K562 (cell line): ENCODE data around the gene FILIP1. TPM values are rescaled to one million over a fixed set of nuclear protein-coding genes. Genes with fewer than 3 reads are reported as not detected.

Experiments
- ATAC-seq: fragments of 200-7000 bp; cut with Tn5 transposase; 3 replicates; pipeline ENCODE4 v1.9.1; 2020; ENCODE audit warnings: moderate library complexity
- BruUV-seq: library from RNA; stranded (reverse); fragments of 400-500 nt; replicated peaks from 2 replicates; lab custom pipeline; 2021; lab: Mats Ljungman, UMichigan
- CTCF ChIA-PET: fragments of 300-600 bp; formaldehyde crosslinking; extraction: SDS; loops from one replicate; lab custom pipeline; 2021; ENCODE audit warnings: low intra/inter-chr PET ratio; lab: Yijun Ruan, JAX
- POLR2A ChIA-PET: fragments of 300-600, 350-650 bp; sonication (Branson Sonifier 250); formaldehyde crosslinking; extraction: SDS; loops from one replicate; lab custom pipeline; 2021; ENCODE audit warnings: antibody characterized with exemption, inconsistent platforms; lab: Yijun Ruan, JAX
- DNase-seq, 4 experiments: peaks; one replicate each; pipeline versions ENCODE4 v3.0.0 to v3.0.0-alpha.2; 2011 to 2018; ENCODE audit warnings: low spot score in 3 of 4, mixed read lengths in 3 of 4; ENCODE audit errors: extremely low read depth in 1 of 4
- FAIRE-seq: peaks from 2 replicates; lab custom pipeline; 2011; peaks lifted over from hg19 to GRCh38; lab: Jason Lieb, UNC
- H2AFZ ChIP-seq: 2 replicates; pipeline ENCODE4 v1.6.0; 2011; ENCODE audit warnings: low read depth, low read length, control low read depth, inconsistent platforms
- H3K27ac ChIP-seq: fragments of 200-600 bp; 3 replicates; pipeline ENCODE4 v1.8.0; 2011; ENCODE audit warnings: low read depth, mild to moderate bottlenecking, control low read depth, inconsistent platforms, low read length, moderate library complexity, mixed read lengths; ENCODE audit errors: extremely low read depth
- H3K27me3 ChIP-seq, 2 experiments: fragments of 300-600 bp in 1 of 2; 2 replicates in 1 of 2; 3 replicates in 1 of 2; pipeline versions ENCODE4 v1.6.0 to v1.8.0; 2011; ENCODE audit warnings: inconsistent platforms in 2 of 2, low read length in 2 of 2, mild to moderate bottlenecking in 1 of 2, mixed read lengths in 1 of 2, moderate library complexity in 1 of 2; ENCODE audit not compliant: control insufficient read depth in 2 of 2, insufficient read depth in 2 of 2
- H3K36me3 ChIP-seq: fragments of 300-600 bp; 3 replicates; pipeline ENCODE4 v1.8.0; 2011; ENCODE audit warnings: mild to moderate bottlenecking, low read length, inconsistent platforms; ENCODE audit not compliant: control insufficient read depth, insufficient read depth
- H3K4me1 ChIP-seq, 2 experiments: fragments of 200-600 bp in 1 of 2; replicated peaks in 1 of 2; 2 replicates in 1 of 2; 3 replicates in 1 of 2; pipeline versions ENCODE4 v1.5.1 to v1.8.0; 2011; ENCODE audit warnings: inconsistent platforms in 2 of 2, low read length in 2 of 2, mild to moderate bottlenecking in 1 of 2, mixed read lengths in 1 of 2, moderate library complexity in 1 of 2; ENCODE audit not compliant: control insufficient read depth in 2 of 2, insufficient read depth in 2 of 2
- H3K4me2 ChIP-seq: 2 replicates; pipeline ENCODE4 v1.6.1; 2011; ENCODE audit warnings: low read length, control low read depth, inconsistent platforms, mixed read lengths; ENCODE audit not compliant: insufficient read depth
- H3K4me3 ChIP-seq: fragments of 200-600 bp; sonication (generic), shearing (Covaris generic); 2 replicates; pipeline ENCODE4 v1.5.1; 2016; ENCODE audit warnings: control low read depth, inconsistent platforms
- H3K79me2 ChIP-seq: fragments of 200-600 bp; 3 replicates; pipeline ENCODE4 v1.8.0; 2011; ENCODE audit warnings: low read length, inconsistent platforms; ENCODE audit not compliant: control insufficient read depth, insufficient read depth
- H3K9ac ChIP-seq, 2 experiments: 2 replicates each; pipeline versions ENCODE4 v1.6.0 to v1.6.1; 2011; ENCODE audit warnings: low read depth in 2 of 2, low read length in 2 of 2, control low read depth in 1 of 2, inconsistent platforms in 1 of 2, mild to moderate bottlenecking in 1 of 2, mixed read lengths in 1 of 2; ENCODE audit not compliant: insufficient read depth in 1 of 2
- H3K9me1 ChIP-seq: one replicate; pipeline ENCODE4 v1.6.0; 2011; ENCODE audit warnings: inconsistent platforms, mild to moderate bottlenecking, low read length, moderate library complexity; ENCODE audit not compliant: control insufficient read depth, insufficient read depth
- H3K9me3 ChIP-seq: replicated peaks from 2 replicates; pipeline ENCODE4 v1.5.1; 2011; ENCODE audit warnings: low read depth, low read length, inconsistent platforms; ENCODE audit not compliant: control insufficient read depth, insufficient read depth
- H4K20me1 ChIP-seq: replicated peaks from 2 replicates; pipeline ENCODE4 v1.6.1; 2011; ENCODE audit warnings: low read length, inconsistent platforms, mixed read lengths; ENCODE audit not compliant: control insufficient read depth, insufficient read depth
- CREM ChIP-seq: IDR thresholded peaks from 2 replicates; pipeline ENCODE4 v1.6.1; 2014; ENCODE audit warnings: antibody characterized with exemption, low read depth
- EP300 ChIP-seq: IDR thresholded peaks from 2 replicates; pipeline ENCODE4 v1.6.1; 2012; ENCODE audit warnings: low read length, improper control_type of control experiment
- HDGF ChIP-seq: fragments of 450-650 bp; IDR thresholded peaks from 2 replicates; pipeline ENCODE4 v1.6.1; 2016
- HEY1 ChIP-seq: fragments of 250-450 bp; sonication (Bioruptor Pico); IDR thresholded peaks from 2 replicates; pipeline ENCODE4 v1.5.0; 2020; ENCODE audit warnings: mild to moderate bottlenecking, moderate library complexity, borderline replicate concordance
- MTF1 ChIP-seq: fragments of 250-450 bp; sonication (Bioruptor Pico); IDR thresholded peaks from 2 replicates; pipeline ENCODE4 v1.9.0; 2021; ENCODE audit warnings: moderate library complexity, mild to moderate bottlenecking, inconsistent platforms, borderline replicate concordance
- NFE2 ChIP-seq: IDR thresholded peaks from 2 replicates; pipeline ENCODE4 v1.6.1; 2014; ENCODE audit warnings: antibody characterized with exemption, low read depth
- PTRF ChIP-seq: fragments of 450-650 bp; IDR thresholded peaks from 2 replicates; pipeline ENCODE4 v1.6.1; 2016; ENCODE audit warnings: mild to moderate bottlenecking, missing genetic modification characterization, missing compliant biosample characterization
- SAFB ChIP-seq: fragments of 200-400 bp; formaldehyde crosslinking; IDR thresholded peaks from 2 replicates; pipeline ENCODE4 v1.6.1; 2017; ENCODE audit warnings: low read depth, low read length, borderline replicate concordance
- SUPT5H ChIP-seq: fragments of 450-650 bp; IDR thresholded peaks from 2 replicates; pipeline ENCODE4 v1.6.1; 2016
- ZC3H8 ChIP-seq: fragments of 450-650 bp; IDR thresholded peaks from 2 replicates; pipeline ENCODE4 v1.6.1; 2017
- ZFP1 ChIP-seq: fragments of 450-650 bp; formaldehyde crosslinking; IDR thresholded peaks from 2 replicates; pipeline ENCODE4 v1.4.0; 2020; ENCODE audit warnings: mild to moderate bottlenecking, mixed read lengths
- ZNF184 ChIP-seq: sonication (generic); formaldehyde crosslinking; IDR thresholded peaks from 2 replicates; pipeline ENCODE4 v1.5.0; 2020; ENCODE audit warnings: missing genetic modification reagents
- ZNF398 ChIP-seq: fragments of 250-450 bp; sonication (Bioruptor Pico); IDR thresholded peaks from 2 replicates; pipeline ENCODE4 v1.8.0; 2021; ENCODE audit warnings: moderate library complexity, mild to moderate bottlenecking, inconsistent platforms
- WGBS: fragments of 100-300 bp; shearing (Covaris generic); methylation state at CpG from one replicate; pipeline ENCODE4 v1.1.6; 2016; ENCODE audit warnings: low coverage, mixed read lengths; ENCODE audit not compliant: insufficient coverage; ENCODE audit errors: missing lambda C conversion rate; 5-methylcytosine and 5-hydroxymethylcytosine counted together
- in situ Hi-C: fragments of 300-500 bp; cut with MboI; formaldehyde crosslinking; loops from 4 replicates; pipeline ENCODE4 v1.15.0; 2018; ENCODE audit warnings: inconsistent platforms, mixed read lengths
- intact Hi-C: fragments of 100-400 bp; cut with micrococcal nuclease; formaldehyde crosslinking; loops from 2 replicates; pipeline ENCODE4 v1.14.2; 2022
- polyA plus RNA-seq, 8 experiments: library from polyadenylated mRNA; depleted of rRNA in 4 of 8; stranded (reverse) in 5 of 8; unstranded in 3 of 8; fragments of >200 nt; fragmentation: Nextera tagmentation in 2 of 8; fragmentation: Illumina TruSeq in 1 of 8; extraction: Ambion mirVana in 2 of 8; extraction: Trizol in 1 of 8; gene quantifications; 2 replicates each; pipeline versions ENCODE4 v1.2.1 to v1.2.3, GENCODE V29; 2011 to 2014; ENCODE audit warnings: inconsistent platforms in 1 of 8, missing spikeins in 1 of 8
- total RNA-seq, 7 experiments: library from RNA; depleted of rRNA in 6 of 7; stranded (reverse); fragments of >200 nt in 6 of 7; fragmentation: Illumina TruSeq in 2 of 7; extraction: Trizol in 2 of 7; gene quantifications; 2 replicates each; pipeline versions ENCODE4 v1.2.1 to v1.2.3, GENCODE V29; 2011 to 2021; ENCODE audit warnings: low replicate concordance in 1 of 7
- TF ChIP-seq, protein P1 (sequence below): fragments of 250-450 bp; sonication (Bioruptor Pico); IDR thresholded peaks from 2 replicates; pipeline ENCODE4 v1.5.0; 2020; ENCODE audit warnings: mild to moderate bottlenecking
- TF ChIP-seq, protein P2 (sequence below): fragments of 200-800 bp; sonication (Bioruptor generic); IDR thresholded peaks from 2 replicates; pipeline ENCODE4 v1.6.1; 2016; ENCODE audit warnings: missing genetic modification characterization, missing compliant biosample characterization

Gene FILIP1
- total and polyA plus RNA-seq, 9 of the 15 experiments (the other 6 are each of a cell fraction or from before 2014, with no cell fraction given): 0.03 to 0.25 (median 0.10) TPM; not detected in 1

DNA sequence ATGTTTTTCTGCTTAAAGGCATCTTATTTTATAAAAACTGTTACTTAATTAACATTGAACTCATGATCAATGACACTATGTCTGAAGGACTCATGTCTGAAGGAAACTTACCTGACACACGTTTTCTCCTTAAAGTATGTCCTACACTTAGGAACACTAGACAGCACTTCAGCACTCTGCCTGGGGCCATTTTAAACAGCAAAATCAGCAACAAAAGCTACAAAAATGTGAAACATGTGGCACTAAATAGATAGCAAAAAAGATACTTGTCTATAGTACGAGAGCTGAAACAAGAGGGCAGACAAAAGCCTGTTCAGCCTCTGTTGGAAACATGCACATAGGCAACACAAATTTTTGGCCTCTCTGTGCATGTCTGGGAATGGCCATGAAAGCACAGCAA is 115.5 kb downstream of the FILIP1 start (continued):
- TF ChIP-seq, protein P1, sequence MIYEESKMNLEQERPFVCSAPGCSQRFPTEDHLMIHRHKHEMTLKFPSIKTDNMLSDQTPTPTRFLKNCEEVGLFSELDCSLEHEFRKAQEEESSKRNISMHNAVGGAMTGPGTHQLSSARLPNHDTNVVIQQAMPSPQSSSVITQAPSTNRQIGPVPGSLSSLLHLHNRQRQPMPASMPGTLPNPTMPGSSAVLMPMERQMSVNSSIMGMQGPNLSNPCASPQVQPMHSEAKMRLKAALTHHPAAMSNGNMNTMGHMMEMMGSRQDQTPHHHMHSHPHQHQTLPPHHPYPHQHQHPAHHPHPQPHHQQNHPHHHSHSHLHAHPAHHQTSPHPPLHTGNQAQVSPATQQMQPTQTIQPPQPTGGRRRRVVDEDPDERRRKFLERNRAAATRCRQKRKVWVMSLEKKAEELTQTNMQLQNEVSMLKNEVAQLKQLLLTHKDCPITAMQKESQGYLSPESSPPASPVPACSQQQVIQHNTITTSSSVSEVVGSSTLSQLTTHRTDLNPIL (CRISPR knock-in tag): no peak
- TF ChIP-seq PTRF: no peak

DNA sequence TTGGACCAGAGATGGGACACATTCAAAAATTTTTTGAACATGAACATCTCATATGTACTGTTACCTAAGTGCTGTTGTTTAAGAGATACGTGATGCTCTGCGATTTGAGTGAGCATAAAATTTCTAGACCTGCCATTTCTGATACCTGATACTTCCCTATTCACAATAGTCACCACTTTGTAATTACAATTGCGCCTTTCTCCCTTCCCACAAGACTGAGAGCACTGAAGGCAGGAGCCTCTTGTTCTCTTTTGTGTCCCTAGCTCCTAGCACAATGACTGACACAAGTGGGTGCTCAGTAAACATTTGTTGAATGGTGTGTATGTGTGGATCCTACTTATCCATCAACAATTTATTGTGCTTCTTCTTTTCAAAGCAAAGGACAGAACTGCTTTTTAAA is 116.2 kb downstream of the FILIP1 start:
- Histone ChIP-seq H3K4me1 (no peaks in the 10 kb centered on the region), H3K9me3 (no peaks in the 10 kb centered on the region), H3K27ac (no peak overlapping the region), H3K9ac (no peak overlapping the region), H4K20me1 (no peaks in the 10 kb centered on the region), H2AFZ (no peak overlapping the region), H3K9me1 (no peaks in the 10 kb centered on the region), H3K27me3 (peaks cover 0 to 5% of the 10 kb centered on the region in 2 experiments; a peak in 1 of 5 replicates), H3K4me3 (no peak overlapping the region), H3K79me2 (no peaks in the 10 kb centered on the region), H3K4me2 (no peak overlapping the region), H3K36me3 (no peaks in the 10 kb centered on the region)
- no peak for ATAC-seq
- 0% methylated on average over 3 of the region's 3 CpGs for WGBS
- no TSS peak for BruUV-seq
- CTCF ChIA-PET: no interaction called here
- FAIRE-seq: no peak
- in situ Hi-C loops: no loop called here
- POLR2A ChIA-PET: interaction anchor here (1.1 kb wide), 1 partner anchor 8 kb away, joined by 5 read pairs; no protein-coding TSS in a partner anchor
- no peak for DNase-seq
- intact Hi-C loops: no loop called here
- TF ChIP-seq CREM (no peak), ZNF398 (CRISPR knock-in tag) (no peak), EP300 (no peak), NFE2 (no peak), ZNF184 (CRISPR knock-in tag) (no peak), HDGF (no peak), ZFP1 (no peak), ZC3H8 (no peak), SUPT5H (no peak), SAFB (no peak), MTF1 (CRISPR knock-in tag) (no peak), HEY1 (CRISPR knock-in tag) (no peak)
- TF ChIP-seq, protein P2, sequence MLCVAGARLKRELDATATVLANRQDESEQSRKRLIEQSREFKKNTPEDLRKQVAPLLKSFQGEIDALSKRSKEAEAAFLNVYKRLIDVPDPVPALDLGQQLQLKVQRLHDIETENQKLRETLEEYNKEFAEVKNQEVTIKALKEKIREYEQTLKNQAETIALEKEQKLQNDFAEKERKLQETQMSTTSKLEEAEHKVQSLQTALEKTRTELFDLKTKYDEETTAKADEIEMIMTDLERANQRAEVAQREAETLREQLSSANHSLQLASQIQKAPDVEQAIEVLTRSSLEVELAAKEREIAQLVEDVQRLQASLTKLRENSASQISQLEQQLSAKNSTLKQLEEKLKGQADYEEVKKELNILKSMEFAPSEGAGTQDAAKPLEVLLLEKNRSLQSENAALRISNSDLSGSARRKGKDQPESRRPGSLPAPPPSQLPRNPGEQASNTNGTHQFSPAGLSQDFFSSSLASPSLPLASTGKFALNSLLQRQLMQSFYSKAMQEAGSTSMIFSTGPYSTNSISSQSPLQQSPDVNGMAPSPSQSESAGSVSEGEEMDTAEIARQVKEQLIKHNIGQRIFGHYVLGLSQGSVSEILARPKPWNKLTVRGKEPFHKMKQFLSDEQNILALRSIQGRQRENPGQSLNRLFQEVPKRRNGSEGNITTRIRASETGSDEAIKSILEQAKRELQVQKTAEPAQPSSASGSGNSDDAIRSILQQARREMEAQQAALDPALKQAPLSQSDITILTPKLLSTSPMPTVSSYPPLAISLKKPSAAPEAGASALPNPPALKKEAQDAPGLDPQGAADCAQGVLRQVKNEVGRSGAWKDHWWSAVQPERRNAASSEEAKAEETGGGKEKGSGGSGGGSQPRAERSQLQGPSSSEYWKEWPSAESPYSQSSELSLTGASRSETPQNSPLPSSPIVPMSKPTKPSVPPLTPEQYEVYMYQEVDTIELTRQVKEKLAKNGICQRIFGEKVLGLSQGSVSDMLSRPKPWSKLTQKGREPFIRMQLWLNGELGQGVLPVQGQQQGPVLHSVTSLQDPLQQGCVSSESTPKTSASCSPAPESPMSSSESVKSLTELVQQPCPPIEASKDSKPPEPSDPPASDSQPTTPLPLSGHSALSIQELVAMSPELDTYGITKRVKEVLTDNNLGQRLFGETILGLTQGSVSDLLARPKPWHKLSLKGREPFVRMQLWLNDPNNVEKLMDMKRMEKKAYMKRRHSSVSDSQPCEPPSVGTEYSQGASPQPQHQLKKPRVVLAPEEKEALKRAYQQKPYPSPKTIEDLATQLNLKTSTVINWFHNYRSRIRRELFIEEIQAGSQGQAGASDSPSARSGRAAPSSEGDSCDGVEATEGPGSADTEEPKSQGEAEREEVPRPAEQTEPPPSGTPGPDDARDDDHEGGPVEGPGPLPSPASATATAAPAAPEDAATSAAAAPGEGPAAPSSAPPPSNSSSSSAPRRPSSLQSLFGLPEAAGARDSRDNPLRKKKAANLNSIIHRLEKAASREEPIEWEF: no peak
